SU-DHL-6 (cell line): Measurements from ENCODE around the gene RAD51B.

Source experiments
- H2AFZ ChIP-seq: fragments of 200-600 bp; sonication (generic); 2 replicates; pipeline ENCODE4 v1.6.1; 2014; ENCODE audit warnings: low read depth, mild to moderate bottlenecking, moderate library complexity, mixed read lengths, antibody characterized with exemption, low read length; ENCODE audit not compliant: severe bottlenecking
- H3F3A ChIP-seq: fragments of 200-600 bp; shearing (Covaris generic); 2 replicates; pipeline ENCODE4 v1.6.0; 2016; ENCODE audit warnings: antibody characterized with exemption, mild to moderate bottlenecking; ENCODE audit not compliant: insufficient read depth
- H3K27ac ChIP-seq: fragments of 200-600 bp; sonication (generic); 2 replicates; pipeline ENCODE4 v1.5.1; 2016; ENCODE audit warnings: low read depth, mild to moderate bottlenecking, low read length, moderate library complexity, mixed read lengths
- H3K27me3 ChIP-seq: fragments of 200-600 bp; sonication (generic), shearing (Covaris generic); 2 replicates; pipeline ENCODE4 v1.6.0; 2014; ENCODE audit warnings: mild to moderate bottlenecking, low read length
- H3K36me3 ChIP-seq: fragments of 200-600 bp; sonication (generic); 2 replicates; pipeline ENCODE4 v1.6.1; 2014; ENCODE audit warnings: mild to moderate bottlenecking, low read length, mixed read lengths
- H3K4me2 ChIP-seq: fragments of 300-600, 200-600 bp; shearing (Covaris generic), sonication (generic); 2 replicates; pipeline ENCODE4 v1.6.0; 2014; ENCODE audit warnings: low read length, low read depth, mild to moderate bottlenecking; ENCODE audit not compliant: poor library complexity, severe bottlenecking
- H3K4me3 ChIP-seq: fragments of 200-600 bp; sonication (generic); 2 replicates; pipeline ENCODE4 v1.5.1; 2014; ENCODE audit warnings: antibody characterized with exemption, low read length, mild to moderate bottlenecking, mixed read lengths; ENCODE audit not compliant: insufficient read depth, poor library complexity, severe bottlenecking
- H3K79me2 ChIP-seq: fragments of 200-600 bp; sonication (generic); 2 replicates; pipeline ENCODE4 v1.6.1; 2014; ENCODE audit warnings: mild to moderate bottlenecking, low read length, moderate library complexity; ENCODE audit not compliant: insufficient read depth
- H3K9ac ChIP-seq: fragments of 200-600 bp; sonication (generic); 2 replicates; pipeline ENCODE4 v1.7.0; 2014; ENCODE audit warnings: mild to moderate bottlenecking, low read length
- H3K9me2 ChIP-seq: fragments of 200-600 bp; sonication (generic); replicated peaks from 2 replicates; pipeline ENCODE4 v1.6.1; 2014; ENCODE audit warnings: low read length; ENCODE audit not compliant: insufficient read depth
- H3K9me3 ChIP-seq: fragments of 200-600 bp; sonication (generic); 2 replicates; pipeline ENCODE4 v1.6.1; 2014; ENCODE audit warnings: low read length, mixed read lengths; ENCODE audit not compliant: insufficient read depth
- H4K20me1 ChIP-seq: fragments of 200-600 bp; sonication (generic); 2 replicates; pipeline ENCODE4 v1.6.1; 2014; ENCODE audit warnings: low read depth, mild to moderate bottlenecking, antibody characterized with exemption, low read length, moderate library complexity, mixed read lengths
- EZH2phosphoT487 ChIP-seq: fragments of 200-600 bp; sonication (generic), shearing (Covaris generic); conservative IDR thresholded peaks from 2 replicates; pipeline ENCODE4 v1.6.1; 2018; ENCODE audit warnings: mild to moderate bottlenecking, antibody characterized with exemption, low read length, moderate library complexity, mixed read lengths
- TF ChIP-seq, protein P1 (sequence below): fragments of 200-600 bp; sonication (generic); IDR thresholded peaks from one replicate; pipeline ENCODE4 v1.5.1; 2017; ENCODE audit warnings: antibody characterized with exemption, mild to moderate bottlenecking, low read length, moderate library complexity; ENCODE audit not compliant: insufficient read depth, poor library complexity, severe bottlenecking

Gene RAD51B

DNA sequence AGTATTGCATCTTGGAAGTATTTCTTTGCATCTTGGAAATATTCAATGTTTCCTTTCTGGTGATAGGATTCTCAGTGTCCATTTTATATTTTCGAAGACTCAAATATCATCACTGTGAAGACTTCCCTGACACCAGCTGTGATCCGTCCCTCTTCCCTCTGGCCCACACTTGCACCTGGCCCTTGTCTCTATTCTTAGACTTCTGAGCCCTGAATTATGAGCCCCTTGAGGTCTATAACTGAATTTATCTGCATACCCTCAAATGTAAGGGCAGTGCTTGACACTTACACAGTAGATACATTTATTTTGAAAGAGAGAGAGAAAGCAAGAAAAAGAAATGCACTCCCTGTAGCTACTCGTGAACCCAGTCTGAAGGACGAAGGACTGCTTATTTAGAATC lies 596.6 kb downstream of the RAD51B start:
- H3K79me2 ChIP-seq, result no peaks in the 10 kb centered on the region
- H3K9ac ChIP-seq, result no peak overlapping the region
- H3K36me3 ChIP-seq, result no peaks in the 10 kb centered on the region
- H3K27ac ChIP-seq, result no peak overlapping the region
- no peaks in the 10 kb centered on the region for H3K9me3 ChIP-seq
- no peaks in the 10 kb centered on the region for H4K20me1 ChIP-seq
- H2AFZ ChIP-seq, result no peak overlapping the region
- no peak for TF ChIP-seq EZH2phosphoT487
- TF ChIP-seq, protein P1, sequence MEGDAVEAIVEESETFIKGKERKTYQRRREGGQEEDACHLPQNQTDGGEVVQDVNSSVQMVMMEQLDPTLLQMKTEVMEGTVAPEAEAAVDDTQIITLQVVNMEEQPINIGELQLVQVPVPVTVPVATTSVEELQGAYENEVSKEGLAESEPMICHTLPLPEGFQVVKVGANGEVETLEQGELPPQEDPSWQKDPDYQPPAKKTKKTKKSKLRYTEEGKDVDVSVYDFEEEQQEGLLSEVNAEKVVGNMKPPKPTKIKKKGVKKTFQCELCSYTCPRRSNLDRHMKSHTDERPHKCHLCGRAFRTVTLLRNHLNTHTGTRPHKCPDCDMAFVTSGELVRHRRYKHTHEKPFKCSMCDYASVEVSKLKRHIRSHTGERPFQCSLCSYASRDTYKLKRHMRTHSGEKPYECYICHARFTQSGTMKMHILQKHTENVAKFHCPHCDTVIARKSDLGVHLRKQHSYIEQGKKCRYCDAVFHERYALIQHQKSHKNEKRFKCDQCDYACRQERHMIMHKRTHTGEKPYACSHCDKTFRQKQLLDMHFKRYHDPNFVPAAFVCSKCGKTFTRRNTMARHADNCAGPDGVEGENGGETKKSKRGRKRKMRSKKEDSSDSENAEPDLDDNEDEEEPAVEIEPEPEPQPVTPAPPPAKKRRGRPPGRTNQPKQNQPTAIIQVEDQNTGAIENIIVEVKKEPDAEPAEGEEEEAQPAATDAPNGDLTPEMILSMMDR, result no peak
- H3F3A ChIP-seq, result no peaks in the 10 kb centered on the region
- H3K4me3 ChIP-seq, result no peak overlapping the region
- H3K9me2 ChIP-seq, result no peaks in the 10 kb centered on the region
- H3K4me2 ChIP-seq, result no peak overlapping the region
- no peaks in the 10 kb centered on the region for H3K27me3 ChIP-seq

DNA sequence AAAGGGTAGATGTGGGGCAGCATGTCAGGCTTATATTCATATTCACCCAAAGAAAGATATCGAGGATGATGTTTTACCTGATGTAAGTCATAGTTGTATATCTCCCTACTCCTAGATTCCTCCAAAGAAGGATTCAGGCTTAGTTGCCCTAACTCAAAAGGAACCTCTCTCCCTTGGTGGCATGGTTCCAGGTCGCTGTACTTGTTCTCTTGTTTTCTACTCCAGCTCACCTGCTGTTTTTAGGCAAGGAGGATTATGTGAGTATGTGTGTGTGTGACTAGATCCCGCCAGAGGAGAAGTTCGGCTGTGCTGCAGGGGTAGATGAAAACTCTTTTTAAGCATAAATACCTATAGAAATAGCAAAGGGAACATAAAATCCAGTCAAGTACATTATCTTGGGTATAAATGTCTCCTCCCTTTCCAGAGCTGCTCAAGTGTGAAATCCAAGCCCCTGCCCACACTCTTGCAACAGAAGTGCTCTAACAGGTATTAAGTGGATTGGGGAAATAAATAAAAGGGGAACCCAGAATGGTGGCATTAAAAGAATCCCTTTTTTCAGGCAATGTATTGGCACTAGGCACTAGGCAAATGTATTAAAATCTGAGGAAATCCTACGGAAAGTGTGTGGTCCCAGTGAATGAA lies 597.6 kb downstream of the RAD51B start:
- TF ChIP-seq, protein P1, result no peak
- no peak for TF ChIP-seq EZH2phosphoT487
- H3K79me2 ChIP-seq, result no peaks in the 10 kb centered on the region
- no peaks in the 10 kb centered on the region for H3K9me2 ChIP-seq
- no peaks in the 10 kb centered on the region for H3F3A ChIP-seq
- H4K20me1 ChIP-seq, result no peaks in the 10 kb centered on the region
- H2AFZ ChIP-seq, result no peak overlapping the region
- no peaks in the 10 kb centered on the region for H3K27me3 ChIP-seq
- H3K4me3 ChIP-seq, result no peak overlapping the region
- H3K9me3 ChIP-seq, result no peaks in the 10 kb centered on the region
- no peak overlapping the region for H3K9ac ChIP-seq
- H3K36me3 ChIP-seq, result no peaks in the 10 kb centered on the region
- H3K4me2 ChIP-seq, result no peak overlapping the region
- no peak overlapping the region for H3K27ac ChIP-seq

GRCh38 chr14:68418174-68419118 lies 598.9 kb downstream of the RAD51B start:
- Histone ChIP-seq H3F3A (no peaks in the 10 kb centered on the region), H3K27ac (no peak overlapping the region), H3K4me2 (no peak overlapping the region), H3K9me3 (no peaks in the 10 kb centered on the region), H3K4me3 (no peak overlapping the region), H4K20me1 (no peaks in the 10 kb centered on the region), H3K9ac (no peak overlapping the region), H3K36me3 (no peaks in the 10 kb centered on the region), H3K27me3 (no peaks in the 10 kb centered on the region), H3K79me2 (no peaks in the 10 kb centered on the region), H2AFZ (no peak overlapping the region), H3K9me2 (no peaks in the 10 kb centered on the region)
- TF ChIP-seq, protein P1, result no peak
- no peak for TF ChIP-seq EZH2phosphoT487
